Activated T-helper 17 cell treated with anti-CD3 and anti-CD28 coated beads, Interleukin-2, amount 50 U/mL, for 72 hours (primary cell): Measurements from ENCODE around the gene HOXC10. TPM values are rescaled to one million over a fixed set of nuclear protein-coding genes. Genes with fewer than 3 reads are reported as not detected.

Experiments
- ATAC-seq: fragments of 150-1000 bp; cut with Tn5 transposase; replicated peaks from 2 replicates; pipeline ENCODE4 v1.10.0; 2021; ENCODE audit warnings: mild to moderate bottlenecking, moderate library complexity
- H3K27ac Mint-ChIP-seq: one replicate; pipeline ENCODE4 v1.8.0; 2022; ENCODE audit warnings: mixed read lengths
- H3K27me3 Mint-ChIP-seq: one replicate; pipeline ENCODE4 v1.8.0; 2022; ENCODE audit warnings: mixed read lengths
- H3K36me3 Mint-ChIP-seq: one replicate; pipeline ENCODE4 v1.8.0; 2022; ENCODE audit warnings: low read depth, mild to moderate bottlenecking, mixed read lengths
- H3K4me1 Mint-ChIP-seq: one replicate; pipeline ENCODE4 v1.8.0; 2022; ENCODE audit warnings: mixed read lengths
- H3K4me3 Mint-ChIP-seq: one replicate; pipeline ENCODE4 v1.8.0; 2022; ENCODE audit warnings: mild to moderate bottlenecking, mixed read lengths
- H3K9me3 Mint-ChIP-seq: one replicate; pipeline ENCODE4 v1.8.0; 2022; ENCODE audit warnings: mixed read lengths
- total RNA-seq, 2 donors: library from RNA; stranded (reverse); gene quantifications; one replicate each; pipeline ENCODE4 v1.2.3, GENCODE V29; 2022

Gene HOXC10
- total RNA-seq, 2 donors from 2014 or later: not detected

DNA sequence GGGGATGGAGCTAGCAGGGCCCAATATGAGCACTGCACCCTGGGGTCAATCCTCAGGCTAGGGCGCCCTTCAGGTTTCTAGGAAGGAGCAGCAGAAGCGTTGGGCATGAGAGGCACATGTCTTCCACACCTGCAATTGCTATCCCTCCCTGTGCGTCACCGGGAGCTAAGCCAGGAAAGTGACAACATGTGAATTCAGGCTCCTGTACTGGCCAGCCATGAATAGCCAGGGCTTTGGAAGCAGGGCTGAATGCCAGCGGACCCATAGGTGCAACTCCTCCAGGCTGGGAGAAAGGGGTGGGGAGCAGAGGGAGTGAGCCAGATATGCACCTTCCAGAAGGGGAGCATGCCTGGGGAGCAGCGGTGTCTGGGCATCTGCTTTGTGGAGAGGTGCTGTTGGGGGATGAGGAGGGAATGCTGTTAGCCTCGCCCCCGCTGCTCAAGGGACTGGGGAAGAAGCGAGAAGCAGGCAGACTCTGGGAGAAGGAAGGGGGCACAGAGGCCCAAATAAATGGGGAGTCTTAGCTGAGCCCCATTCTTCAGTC lies 54.0 kb downstream of the HOXC10 start:
- H3K4me3 Mint-ChIP-seq: no peak overlapping the region
- H3K4me1 Mint-ChIP-seq: no peaks in the 10 kb centered on the region
- ATAC-seq: no peak
- peaks cover 6% of the 10 kb centered on the region for H3K36me3 Mint-ChIP-seq
- peaks cover 71% of the 10 kb centered on the region for H3K27me3 Mint-ChIP-seq
- H3K9me3 Mint-ChIP-seq: no peaks in the 10 kb centered on the region
- H3K27ac Mint-ChIP-seq: no peak overlapping the region

GRCh38 chr12:54039417-54040147 lies 54.6 kb downstream of the HOXC10 start:
- H3K27ac Mint-ChIP-seq: no peak overlapping the region
- H3K4me3 Mint-ChIP-seq: no peak overlapping the region
- H3K27me3 Mint-ChIP-seq: peaks cover 76% of the 10 kb centered on the region
- H3K36me3 Mint-ChIP-seq: peaks cover 6% of the 10 kb centered on the region
- no peaks in the 10 kb centered on the region for H3K4me1 Mint-ChIP-seq
- no peak for ATAC-seq
- no peaks in the 10 kb centered on the region for H3K9me3 Mint-ChIP-seq

Other genes with a start within 250 kb of the HOXC10 start
- gene CISTR, start 233.2 kb upstream of the HOXC10 start, total RNA-seq: not detected
- not detected for gene HOXC13, start 46.3 kb upstream of the HOXC10 start, total RNA-seq
- gene HOXC12, start 30.2 kb upstream of the HOXC10 start, total RNA-seq: not detected
- gene HOXC11, start 12.0 kb upstream of the HOXC10 start, total RNA-seq: not detected
- not detected for gene HOTAIR, start 10.2 kb upstream of the HOXC10 start, total RNA-seq
- not detected for gene HOXC9, start 15.0 kb downstream of the HOXC10 start, total RNA-seq
- gene HOXC8, start 23.8 kb downstream of the HOXC10 start, total RNA-seq: not detected
- gene HOXC6, start 43.3 kb downstream of the HOXC10 start, total RNA-seq: not detected
- not detected for gene HOXC5, start 47.9 kb downstream of the HOXC10 start, total RNA-seq
- gene HOXC4, start 68.7 kb downstream of the HOXC10 start, total RNA-seq: under 1 TPM in 1 of 2 donors, not detected in 1; 0.16 TPM
- gene SMUG1, start 203.8 kb downstream of the HOXC10 start, total RNA-seq: 10 to 100 TPM; 24.2 to 28.7 TPM